Measurements from ENCODE around the gene CNTN2.

DNA sequence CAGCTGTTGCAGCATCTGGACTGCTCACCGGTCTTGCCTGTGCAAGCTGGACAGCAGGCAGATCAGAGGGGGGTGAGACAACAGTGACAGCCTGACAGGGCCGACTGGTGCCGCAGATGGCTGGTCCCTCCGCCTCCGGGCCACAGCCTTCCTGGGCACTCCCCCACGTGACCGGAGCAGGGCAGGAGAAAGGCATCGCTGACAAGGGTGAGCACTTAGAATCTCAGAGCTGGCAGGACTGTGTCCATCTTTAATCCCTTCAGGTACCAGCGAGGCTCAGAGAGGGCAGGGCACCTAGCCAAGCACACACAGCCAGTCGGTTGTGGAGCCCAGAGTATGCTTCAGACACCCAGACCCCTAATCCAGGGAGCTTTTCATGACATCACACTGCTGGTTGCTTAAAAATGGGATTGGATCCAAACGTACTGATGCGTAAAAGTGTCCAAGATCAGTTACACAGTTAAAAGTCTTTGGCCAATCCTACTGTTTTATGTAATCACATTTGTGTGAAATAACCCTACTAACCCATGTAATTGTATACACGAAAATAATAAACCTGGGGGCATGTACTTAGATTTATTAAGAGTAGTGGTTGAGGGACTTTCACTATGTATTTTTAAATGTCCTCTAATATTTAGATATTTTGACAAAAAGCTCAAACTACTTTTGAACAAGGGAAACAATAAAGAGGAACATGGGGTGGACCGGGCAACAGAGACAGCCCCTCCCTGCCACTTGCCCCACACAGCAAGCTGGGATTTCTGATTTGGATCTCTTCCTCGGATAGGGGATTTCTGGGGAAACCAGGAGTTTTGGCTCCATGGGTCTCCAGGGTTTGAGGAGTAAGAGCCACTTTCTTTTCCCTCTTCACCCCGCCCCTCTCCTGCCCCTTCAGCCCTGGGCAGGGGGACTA, 758 bp upstream of the CNTN2 start:
- TF ChIP-seq, protein P1, sequence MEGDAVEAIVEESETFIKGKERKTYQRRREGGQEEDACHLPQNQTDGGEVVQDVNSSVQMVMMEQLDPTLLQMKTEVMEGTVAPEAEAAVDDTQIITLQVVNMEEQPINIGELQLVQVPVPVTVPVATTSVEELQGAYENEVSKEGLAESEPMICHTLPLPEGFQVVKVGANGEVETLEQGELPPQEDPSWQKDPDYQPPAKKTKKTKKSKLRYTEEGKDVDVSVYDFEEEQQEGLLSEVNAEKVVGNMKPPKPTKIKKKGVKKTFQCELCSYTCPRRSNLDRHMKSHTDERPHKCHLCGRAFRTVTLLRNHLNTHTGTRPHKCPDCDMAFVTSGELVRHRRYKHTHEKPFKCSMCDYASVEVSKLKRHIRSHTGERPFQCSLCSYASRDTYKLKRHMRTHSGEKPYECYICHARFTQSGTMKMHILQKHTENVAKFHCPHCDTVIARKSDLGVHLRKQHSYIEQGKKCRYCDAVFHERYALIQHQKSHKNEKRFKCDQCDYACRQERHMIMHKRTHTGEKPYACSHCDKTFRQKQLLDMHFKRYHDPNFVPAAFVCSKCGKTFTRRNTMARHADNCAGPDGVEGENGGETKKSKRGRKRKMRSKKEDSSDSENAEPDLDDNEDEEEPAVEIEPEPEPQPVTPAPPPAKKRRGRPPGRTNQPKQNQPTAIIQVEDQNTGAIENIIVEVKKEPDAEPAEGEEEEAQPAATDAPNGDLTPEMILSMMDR (conservative IDR thresholded peaks at IDR 0.05): no peak
- TF ChIP-seq ZFX (IDR thresholded peaks at IDR 0.05): no peak
